CD4-positive, alpha-beta T cell treated with Interleukin-15 for 4 hours (primary cell): ENCODE measurements around the gene SOWAHA.

Experiments
- DNase-seq: peaks from one replicate; pipeline ENCODE4 v3.0.0-alpha.2; 2020; ENCODE audit warnings: low spot score

SOWAHA gene

GRCh38 chr5:132808866-132809265 lies 4.2 kb upstream of the SOWAHA start:
- DNase-seq = no peak

- no peak for DNase-seq
These were observed 2.5 kb upstream of the SOWAHA start for GRCh38 chr5:132810605-132811004.

GRCh38 chr5:132812123-132812765 lies 858 bp upstream of the SOWAHA start:
- no peak for DNase-seq

GRCh38 chr5:132813599-132814502 lies 749 bp downstream of the SOWAHA start:
- DNase-seq = peak; percentile 13

GRCh38 chr5:132814503-132815294 lies 1.6 kb downstream of the SOWAHA start:
- no peak for DNase-seq

- DNase-seq = no peak
These were observed 2.4 kb downstream of the SOWAHA start for GRCh38 chr5:132815454-132815853.

GRCh38 chr5:132816083-132816482 lies 3.0 kb downstream of the SOWAHA start:
- no peak for DNase-seq

GRCh38 chr5:132816554-132816953 lies 3.5 kb downstream of the SOWAHA start:
- DNase-seq = no peak

- no peak for DNase-seq
These were observed 3.9 kb downstream of the SOWAHA start for GRCh38 chr5:132817011-132817410.

GRCh38 chr5:132819468-132819867 lies 6.4 kb downstream of the SOWAHA start:
- no peak for DNase-seq

GRCh38 chr5:132820162-132820754 lies 7.2 kb downstream of the SOWAHA start:
- DNase-seq = peak; percentile 88

- DNase-seq = no peak
These were observed 8.2 kb downstream of the SOWAHA start for GRCh38 chr5:132821350-132821749.

- DNase-seq = no peak
These were observed 8.7 kb downstream of the SOWAHA start for GRCh38 chr5:132821791-132822190.

- no peak for DNase-seq
These were observed 9.8 kb downstream of the SOWAHA start for GRCh38 chr5:132822650-132823480.

GRCh38 chr5:132823481-132824050 lies 10.5 kb downstream of the SOWAHA start:
- DNase-seq = no peak

- no peak for DNase-seq
These were observed 11.3 kb downstream of the SOWAHA start for GRCh38 chr5:132824426-132824825.

GRCh38 chr5:132825033-132825833 lies 12.1 kb downstream of the SOWAHA start:
- no peak for DNase-seq

GRCh38 chr5:132825834-132826391 lies 12.8 kb downstream of the SOWAHA start:
- DNase-seq = no peak

GRCh38 chr5:132826424-132827082 lies 13.5 kb downstream of the SOWAHA start:
- DNase-seq = no peak
